DMS114 treated with DMSO at 0.1 percent for 48 hours (cell line): ENCODE measurements around the gene MAPK8IP1.
"Not testable (repeated sequence)": the region's sequence is repeated elsewhere in the genome, so short reads cannot be mapped to it uniquely, and the experiment has no call there.

ENCODE experiments used
- DNase-seq: peaks from one replicate; lab custom pipeline; 2025; ENCODE audit not compliant: unreplicated experiment; lab: John Stamatoyannopoulos, UW

MAPK8IP1 gene

DNA sequence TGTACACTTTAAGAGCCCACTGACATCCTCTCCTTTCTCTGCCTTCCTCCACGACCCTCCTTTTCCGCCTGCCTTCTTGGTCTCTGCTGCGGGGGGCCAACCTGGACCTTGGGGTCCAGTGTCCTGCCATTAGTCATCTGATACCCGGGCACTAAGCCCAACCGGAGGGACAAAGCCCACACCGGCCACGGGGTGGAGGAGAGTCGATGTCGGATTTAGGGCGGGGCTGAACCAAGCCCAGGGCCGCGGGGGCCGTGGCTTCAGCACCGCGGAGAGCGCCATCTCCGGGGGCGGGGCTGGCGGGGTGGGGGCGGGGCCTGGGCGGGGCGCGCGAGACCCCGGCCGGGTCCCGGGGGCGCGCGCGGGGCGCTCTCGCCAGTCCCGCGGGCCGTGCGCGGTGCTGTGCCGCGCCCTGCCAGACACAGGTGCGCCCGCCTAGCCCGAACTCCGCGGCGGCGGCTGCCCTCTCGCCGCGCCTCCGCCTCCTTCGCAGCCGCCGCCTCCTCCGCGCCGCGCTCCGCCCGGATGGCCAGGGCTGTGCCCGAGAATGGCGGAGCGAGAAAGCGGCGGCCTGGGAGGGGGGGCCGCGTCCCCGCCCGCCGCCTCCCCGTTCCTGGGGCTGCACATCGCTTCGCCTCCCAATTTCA lies at the start of gene MAPK8IP1:
Gene MAPK8IP1 (plus strand): TSS at position 378 of the 647 bp plus-strand sequence. CDS start 170 bp downstream, at position 548.
- DNase-seq: no peak

DNA sequence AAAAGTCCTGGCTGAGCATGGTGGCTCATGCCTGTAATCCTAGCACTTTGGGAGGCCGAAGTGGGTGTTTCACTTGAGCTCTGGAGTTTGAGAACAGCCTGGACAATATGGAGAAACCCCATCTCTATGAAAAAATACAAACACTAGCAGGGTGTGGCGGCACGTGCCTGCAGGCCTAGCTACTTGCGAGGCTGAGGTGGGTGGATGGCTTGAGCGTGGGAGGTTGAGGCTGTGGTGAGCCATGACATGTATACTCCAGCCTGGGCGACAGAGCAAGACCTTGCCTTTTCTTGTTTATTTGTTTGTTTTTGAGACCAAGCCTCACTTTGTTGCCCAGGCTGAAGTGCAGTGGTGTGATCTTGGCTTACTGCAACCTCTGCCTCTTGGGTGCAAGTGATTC lies 46.2 kb upstream of the MAPK8IP1 start:
- no peak for DNase-seq

DNA sequence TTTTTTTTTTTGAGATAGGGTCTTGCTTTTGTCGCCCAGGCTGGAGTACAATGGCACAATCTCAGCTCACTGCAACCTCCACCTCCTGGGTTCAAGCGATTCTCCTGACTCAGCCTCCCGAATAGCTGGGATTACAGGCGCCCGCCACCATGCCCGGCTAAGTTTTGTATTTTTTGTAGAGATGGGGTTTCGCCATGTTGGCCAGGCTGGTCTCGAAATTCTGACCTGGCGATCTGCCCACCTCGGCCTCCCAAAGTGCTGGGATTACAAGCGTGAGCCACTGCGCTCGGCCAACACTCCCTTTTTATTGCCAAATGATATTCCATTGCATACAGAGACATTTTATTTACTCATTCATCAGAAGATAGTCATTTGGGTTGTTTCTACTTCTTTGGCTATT lies 45.2 kb upstream of the MAPK8IP1 start:
- not testable (repeated sequence) for DNase-seq

DNA sequence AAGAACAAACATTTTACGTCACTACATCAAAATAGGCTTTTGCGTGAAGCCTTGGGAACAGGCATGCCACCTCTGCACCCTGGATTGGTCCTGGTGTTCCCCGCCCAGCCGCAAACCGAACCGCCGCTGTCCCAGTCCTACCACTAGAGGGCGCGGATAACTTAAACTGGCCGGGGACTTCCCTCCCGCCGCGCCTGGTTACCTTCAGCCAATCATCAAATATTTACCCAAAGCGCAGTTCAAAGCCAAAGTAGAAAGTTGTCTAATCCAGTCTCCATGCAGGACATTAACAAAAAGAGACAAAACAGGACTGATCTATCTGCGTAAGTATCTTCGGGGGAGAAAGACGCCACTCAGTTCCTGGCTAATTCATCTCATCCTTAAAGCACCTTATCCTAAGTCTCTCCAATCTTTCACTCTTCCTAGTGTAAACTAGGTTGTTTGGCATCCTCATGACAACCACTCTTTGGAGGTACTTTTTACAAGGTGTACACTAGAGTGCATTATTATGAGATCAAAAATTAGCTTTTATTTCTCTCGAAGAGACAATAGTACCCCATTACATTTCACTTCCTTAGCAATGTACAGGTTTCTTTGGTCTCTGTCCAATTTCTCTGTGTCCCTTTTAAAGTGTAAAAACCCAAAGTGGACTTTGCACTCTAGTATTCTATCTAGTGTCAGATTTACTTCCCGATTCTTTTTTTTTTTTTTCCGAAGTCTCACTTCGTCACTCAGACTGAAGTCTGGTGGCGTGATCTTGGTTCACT lies 42.1 kb upstream of the MAPK8IP1 start:
- DNase-seq: peak; percentile 82

DNA sequence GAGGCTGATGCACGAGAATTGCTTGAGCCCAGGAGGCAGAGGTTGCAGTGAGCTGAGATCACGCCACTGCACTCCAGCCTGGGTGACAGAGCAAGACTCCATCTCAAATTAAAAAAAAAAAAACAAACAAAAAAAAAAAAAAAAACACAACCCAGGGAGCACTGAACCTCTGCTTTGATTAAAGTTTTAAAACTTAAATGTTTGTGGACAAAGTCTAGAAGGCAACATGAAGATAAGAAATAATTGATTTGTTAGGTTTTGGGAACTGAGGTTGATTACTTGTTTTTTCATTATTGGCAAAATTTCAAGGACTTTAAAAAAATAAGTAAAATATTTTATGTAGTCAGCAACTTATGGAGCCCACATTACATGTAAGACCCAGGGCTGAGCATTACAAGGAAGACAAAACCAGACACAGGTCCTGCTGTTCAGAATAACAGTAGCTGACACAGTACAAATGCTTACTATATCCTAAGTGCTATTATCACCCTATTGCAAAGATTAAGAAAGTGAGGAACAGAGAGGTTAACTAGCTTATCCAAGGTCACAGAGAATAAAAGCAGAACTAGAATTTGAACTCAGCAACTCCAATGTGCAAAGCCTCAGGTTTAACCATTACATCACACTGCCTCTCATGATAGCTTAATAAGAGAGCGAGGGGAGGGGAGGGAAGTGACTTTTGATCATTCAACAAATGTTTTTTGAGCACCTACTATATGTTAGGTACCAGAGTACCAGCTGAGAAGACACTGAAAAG lies 40.5 kb upstream of the MAPK8IP1 start:
- no peak for DNase-seq

DNA sequence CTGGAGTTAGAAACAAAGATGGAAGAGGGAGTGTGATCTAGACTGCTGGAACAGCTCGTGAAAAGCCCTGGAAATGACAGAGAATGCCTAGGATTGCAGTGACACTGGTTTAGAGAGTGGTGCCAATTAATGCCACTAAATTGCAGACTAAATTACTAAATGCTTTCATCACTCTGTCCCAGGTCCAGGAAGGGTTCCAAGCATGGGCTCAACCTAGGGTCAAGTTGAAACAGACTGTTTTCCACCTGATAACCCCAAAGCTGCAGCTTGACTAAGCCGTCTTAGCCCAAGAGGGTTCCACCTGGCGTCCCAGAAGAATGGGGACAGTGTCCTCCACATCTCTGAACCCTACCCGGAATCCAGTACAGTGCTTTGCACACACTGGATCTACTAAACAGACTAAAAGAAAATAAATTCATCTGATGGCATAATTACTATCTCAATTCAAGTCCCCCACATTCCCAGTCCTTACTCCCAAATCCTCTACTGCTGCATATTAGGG lies 39.2 kb upstream of the MAPK8IP1 start:
- DNase-seq: no peak

DNA sequence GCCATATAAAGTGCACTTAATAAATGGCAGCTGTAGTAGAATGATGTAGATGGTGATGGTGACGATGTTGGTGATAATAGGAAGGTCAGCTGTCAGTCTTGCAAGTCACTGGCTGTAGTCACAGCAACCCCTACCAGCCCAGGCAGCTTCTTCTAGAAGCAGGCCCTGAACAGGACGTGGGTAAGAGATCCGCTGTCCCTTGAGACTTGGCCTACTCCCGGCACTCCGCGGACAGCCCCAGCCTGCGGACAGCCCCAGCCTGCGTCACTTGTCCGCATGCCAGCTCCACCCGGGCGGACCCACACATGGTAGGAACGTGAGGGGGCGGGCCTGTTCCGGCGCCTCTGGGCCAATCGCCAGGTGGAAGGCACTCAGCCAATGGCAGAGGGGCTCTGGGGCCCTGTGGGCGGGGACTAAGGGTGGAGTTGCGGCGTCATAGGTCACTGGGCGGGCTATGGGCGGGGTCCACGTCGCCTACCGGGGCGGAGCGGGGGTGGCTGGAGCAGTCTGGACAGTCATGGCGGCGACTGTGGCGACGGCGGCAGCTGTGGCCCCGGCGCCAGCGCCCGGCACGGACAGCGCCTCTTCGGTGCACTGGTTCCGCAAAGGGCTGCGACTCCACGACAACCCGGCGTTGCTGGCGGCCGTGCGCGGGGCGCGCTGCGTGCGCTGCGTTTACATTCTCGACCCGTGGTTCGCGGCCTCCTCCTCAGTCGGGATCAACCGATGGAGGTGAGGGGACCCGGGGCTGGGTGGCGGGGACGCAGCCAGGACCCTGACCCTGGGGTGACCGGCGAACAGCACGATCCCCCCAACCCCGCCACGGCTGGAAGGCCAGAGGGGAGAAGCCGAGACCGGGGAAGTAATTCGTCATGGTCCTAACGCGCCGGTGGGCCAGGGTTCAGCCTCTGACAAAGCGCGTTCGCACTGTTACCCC lies 38.2 kb upstream of the MAPK8IP1 start, which contains the start of gene CRY2:
Gene CRY2 (plus strand): TSS at position 502 of the 937 bp plus-strand sequence. CDS start 16 bp downstream, at position 518.
- peak; percentile 86 for DNase-seq

DNA sequence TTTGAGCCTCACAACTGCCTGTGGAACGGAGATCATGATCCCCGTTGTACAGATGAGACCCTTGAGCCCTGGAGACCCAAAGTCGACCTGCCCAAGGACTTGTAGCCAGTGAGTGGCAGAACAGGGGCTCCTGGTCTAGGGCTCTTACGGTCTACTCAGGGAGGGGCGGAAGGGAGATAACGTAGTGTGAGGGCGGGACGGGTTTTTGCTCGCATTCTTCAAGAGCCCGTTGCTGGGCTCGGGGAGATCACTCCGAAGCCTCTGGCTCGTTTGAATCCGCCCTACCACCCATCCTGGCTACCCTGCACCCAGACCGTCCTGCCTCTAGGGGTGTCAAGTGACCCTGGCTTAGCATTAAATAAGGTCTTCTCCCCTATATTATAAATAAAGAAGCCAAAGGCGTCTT lies 37.5 kb upstream of the MAPK8IP1 start:
- DNase-seq: peak; percentile 11

DNA sequence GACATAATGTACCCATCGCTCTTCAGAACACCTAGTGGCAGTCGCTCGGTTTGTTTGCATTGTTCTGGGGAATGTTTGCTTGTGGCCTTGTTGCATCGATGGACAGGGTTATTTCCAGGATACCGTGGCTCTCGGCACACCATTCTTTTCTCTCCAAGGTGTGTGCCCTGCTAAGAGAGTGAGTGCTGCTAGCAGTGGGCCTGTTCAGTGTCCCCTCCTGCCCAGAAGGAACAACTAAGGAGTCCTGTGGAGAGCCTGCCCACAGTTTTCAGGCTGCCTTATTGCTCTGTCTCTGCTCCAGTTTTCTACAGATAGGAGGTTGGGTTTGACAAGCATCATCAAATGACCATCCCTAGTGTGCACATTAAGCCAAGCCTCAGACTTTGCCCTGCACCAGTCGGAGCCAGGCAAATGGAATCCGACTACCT lies 36.8 kb upstream of the MAPK8IP1 start:
- DNase-seq: no peak

DNA sequence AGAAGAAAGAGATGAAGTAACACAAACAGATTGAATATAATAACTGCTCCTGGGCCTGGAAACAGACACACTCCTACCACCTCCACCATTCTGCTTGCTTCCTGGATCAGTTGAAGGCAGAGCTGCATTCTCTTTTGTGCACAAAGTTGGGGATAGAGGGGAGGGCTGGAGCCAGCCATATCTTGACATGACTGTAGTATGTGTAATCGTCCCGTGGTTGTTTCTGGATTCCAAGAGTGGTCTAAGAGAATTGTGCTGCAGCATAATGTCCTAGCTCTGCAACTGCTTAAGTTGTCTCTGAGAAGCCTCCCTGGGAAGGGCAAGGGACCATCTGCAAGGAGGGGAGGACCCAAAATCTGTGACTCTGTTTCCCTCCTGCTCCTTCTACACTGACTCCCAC lies 35.0 kb upstream of the MAPK8IP1 start:
- DNase-seq: no peak

DNA sequence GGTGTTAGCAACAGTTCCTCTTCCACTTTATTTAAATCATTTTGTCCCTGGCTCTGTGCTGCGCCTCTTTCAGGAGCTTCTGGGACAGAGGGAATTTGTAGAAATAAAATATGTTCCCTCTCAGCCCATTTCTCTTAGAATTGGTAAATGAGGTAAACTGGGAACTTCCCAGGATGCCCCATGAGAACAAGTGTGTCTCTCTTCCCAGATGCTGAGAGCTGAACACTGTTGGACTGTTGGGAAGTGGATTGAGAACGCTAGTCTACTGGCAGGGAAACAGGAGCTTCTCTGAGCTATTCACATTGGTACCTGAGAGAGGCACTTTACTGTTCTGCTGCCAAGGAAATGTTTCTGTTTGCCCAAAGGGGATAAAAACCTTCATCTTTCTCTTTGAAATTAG lies 34.2 kb upstream of the MAPK8IP1 start:
- DNase-seq: no peak

DNA sequence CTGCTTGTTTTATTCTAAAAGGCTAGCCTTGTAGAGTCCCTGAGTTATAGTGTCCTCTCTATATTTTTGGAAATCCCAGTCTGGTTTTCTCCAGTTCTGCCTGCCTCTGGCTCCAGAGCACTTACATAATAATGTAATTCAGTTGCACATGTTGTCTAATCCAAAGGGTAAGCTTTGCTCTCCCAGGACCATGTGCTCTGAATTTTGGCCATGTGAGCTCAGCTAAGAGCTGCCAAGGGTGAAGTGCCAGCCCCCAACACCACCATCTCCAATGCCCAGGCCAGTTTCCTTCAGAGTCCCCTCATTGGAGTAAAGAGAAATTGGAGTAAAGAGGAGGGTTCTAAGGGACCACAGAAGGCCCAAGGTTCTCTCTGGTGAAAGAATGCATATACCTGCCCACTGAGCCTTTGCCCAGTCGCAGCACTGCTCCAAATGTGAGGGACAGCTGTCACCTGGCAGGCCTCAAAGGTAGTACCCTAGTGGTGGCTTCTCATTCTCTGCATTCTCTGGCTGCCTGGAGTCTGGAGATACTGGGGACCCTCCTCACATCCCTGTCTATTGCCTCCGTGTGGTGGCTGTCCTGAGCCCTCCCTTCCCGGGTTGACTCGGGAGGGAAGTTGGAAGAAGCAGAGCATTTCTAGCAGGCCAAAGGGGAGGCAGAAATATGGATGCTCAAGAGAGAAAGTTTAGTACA lies 33.3 kb upstream of the MAPK8IP1 start:
- no peak for DNase-seq

DNA sequence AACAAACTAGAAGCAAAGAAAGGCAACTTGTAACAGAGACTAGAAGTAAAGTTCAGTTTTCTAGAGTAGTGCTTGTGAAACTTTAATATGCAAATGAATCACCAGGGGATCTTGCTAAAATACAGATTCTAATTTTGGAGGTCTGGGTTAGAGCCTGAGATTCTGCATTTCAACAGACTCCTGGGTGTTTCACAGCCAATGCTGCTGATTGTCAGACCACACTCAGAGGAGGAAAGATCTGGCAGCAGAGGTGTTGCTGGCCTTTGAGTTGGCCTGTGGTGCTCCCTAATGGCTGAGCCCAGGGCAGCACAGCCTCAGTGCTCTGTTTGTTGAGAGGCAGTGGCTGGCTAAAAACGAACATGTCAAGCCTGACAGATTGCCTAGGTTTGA lies 32.7 kb upstream of the MAPK8IP1 start:
- DNase-seq: no peak

DNA sequence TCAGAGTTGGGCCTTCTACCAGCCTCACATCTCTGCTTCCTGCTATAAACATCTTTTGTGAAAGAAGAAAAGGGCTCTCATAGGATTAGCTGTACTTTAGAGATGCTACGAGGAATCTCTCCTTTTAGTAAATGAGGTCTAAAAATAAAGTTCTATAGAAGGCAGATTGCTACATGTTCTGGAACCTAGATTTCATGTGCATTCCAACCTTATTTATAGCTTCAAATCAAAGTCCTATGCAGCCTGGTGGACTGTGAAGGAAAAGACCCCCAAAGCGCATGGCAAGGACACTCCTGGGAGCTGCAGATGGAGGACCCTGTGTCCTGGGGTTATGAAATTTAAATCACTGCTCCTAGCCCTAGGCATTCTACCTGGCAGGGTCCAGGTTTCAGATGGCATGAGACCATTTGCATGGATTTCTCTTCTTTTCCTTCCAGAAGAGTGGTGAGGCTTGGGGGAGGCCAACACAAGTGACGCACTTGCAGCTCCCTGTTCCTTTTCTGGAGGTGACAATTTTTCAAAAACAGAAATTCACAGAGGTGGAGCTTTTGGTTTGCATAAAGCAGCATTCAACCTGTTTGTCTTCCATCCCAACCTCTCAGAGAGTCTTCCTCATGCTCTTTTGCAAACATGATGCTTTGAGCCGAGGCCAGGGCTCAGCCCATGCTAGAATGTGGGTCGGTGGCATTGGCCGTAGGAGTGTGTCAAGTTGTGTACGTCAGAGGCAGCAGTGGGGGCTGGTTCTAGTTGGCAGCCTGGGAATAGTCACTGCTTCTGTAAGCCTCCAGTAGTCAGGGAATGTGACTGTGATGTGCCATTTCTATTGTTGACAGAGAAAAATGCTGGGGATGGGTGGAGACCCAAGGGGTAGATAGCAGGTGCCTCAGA lies 31.9 kb upstream of the MAPK8IP1 start:
- no peak for DNase-seq

DNA sequence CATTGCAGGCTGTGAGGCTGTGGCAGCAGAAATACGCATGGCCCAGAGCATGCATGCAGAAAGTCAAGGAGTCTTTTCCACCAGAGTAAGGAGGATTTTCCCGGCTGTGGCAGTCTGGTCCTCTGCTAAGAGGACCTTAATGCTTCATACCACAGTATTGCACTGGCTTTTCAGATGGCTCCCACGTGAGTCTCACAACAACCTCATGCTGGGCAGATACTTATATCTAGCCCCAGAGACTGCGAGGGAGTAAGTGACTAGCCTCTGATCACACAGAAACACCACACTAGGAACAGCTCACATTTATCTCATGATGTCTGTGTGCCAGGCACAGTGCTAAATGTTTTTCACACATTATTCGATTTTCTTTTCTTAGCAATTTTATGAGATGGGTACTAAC lies 30.1 kb upstream of the MAPK8IP1 start:
- DNase-seq: no peak

DNA sequence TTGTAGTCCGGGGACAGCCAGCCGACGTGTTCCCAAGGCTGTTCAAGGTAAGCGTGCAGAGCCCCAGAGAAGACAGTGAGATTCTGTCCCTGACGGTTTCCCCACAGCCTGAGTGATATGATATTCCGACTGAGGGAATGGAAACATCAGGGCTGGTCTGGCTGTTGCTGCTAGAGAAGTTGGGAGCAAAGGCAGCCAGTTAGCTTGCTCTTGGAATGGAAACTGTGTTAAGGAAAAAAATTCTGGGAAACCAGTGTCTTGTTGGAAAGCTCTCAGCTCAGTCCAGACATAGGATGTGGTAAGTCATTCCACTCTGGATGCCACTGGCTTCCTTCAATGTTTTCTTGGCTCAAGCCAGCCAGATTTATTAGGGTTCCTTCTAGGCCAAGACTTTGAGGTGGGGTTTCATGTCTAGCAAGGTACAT lies 29.4 kb upstream of the MAPK8IP1 start:
- DNase-seq: no peak

DNA sequence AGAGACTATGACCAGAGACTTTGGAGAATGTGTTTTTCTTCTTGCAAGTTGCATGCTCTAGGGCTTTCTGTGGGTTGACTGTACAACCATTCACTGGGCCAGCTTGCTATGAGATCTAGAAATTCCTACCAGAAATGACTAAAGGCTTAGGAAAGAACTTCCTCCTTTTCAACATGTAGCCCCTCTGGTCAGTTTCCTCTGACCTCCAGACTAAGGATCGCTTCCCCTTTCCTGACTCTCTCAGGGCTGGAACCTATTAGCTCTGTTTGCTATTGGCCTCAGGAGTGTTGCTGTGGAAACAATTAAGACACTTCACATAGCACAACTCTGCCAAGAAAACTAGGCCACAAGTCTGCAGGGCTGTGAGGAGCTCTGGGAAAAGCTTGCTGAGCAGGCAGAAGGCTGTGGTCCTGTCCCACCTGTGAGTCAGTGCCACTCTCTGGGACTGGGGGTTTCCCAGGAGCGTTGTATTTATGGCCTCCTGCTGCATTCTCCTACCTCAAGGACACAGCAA lies 27.4 kb upstream of the MAPK8IP1 start:
- DNase-seq: no peak

DNA sequence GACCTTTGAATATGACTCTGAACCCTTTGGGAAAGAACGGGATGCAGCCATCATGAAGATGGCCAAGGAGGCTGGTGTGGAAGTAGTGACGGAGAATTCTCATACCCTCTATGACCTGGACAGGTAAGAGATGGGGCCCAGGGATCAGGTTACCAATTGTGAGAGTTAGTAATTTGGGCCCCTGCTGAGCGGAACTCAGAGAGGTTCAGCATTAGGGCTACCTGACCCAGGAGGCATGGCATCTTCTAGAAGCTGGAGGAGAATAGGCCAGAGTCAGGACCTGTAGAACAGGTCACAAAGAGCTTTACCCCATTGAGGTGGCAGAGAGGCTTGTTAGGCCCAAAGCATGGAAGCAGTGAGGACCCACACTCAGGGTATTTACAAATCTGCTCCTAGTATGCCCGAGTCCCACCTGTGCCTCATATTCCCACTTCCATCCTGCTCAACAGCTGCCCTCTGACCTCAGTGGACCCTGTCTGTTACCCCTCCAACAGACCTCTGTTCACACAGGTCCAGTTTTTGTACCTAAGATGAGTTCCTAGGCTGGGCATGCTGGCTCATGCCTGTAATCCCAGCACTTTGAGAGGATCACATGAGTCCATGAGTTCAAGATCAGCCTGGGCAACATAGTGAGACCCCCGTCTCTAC lies 26.6 kb upstream of the MAPK8IP1 start:
- no peak for DNase-seq
